GM18502 (cell line): Measurements from ENCODE around the gene UBTD2.

Source experiments
- ATAC-seq: cut with Tn5 transposase; IDR thresholded peaks from one replicate; pipeline ENCODE4 v1.9.1; 2021; ENCODE audit warnings: mild to moderate bottlenecking; ENCODE audit not compliant: unreplicated experiment, poor library complexity

The UBTD2 gene

DNA sequence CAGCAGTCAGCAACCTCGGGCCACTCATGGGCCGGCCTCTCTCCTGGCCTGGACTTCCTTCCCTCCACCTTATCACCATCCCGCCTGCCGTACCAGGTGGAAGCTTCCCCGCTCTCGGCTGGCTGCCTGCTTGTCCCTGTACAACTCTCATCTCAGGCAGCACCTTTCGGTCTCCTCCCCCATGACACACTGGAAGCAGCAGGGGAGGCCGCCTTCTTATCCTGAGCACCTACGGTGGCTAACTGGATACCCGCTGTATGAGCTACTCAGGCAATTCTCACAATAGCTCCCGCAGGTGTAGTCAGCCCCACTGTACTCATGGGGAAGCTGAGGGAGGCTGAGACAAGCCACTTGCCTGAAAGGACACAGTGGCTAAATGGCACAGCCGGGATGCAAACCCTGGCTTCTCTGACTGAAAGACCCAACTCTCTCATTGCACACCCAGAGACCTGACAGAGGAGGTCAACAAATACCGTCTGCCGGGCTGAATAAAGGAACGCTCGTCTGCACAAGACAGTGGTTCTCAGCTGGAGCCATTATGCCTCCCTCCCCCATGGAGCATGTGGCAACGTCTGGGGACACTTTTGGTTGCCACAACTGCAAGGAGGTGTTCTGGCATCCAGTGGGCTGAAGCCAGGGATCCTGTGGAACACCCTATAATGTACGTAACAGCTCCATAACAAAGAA lies 105.1 kb downstream of the UBTD2 start:
- ATAC-seq: peak; percentile 2

DNA sequence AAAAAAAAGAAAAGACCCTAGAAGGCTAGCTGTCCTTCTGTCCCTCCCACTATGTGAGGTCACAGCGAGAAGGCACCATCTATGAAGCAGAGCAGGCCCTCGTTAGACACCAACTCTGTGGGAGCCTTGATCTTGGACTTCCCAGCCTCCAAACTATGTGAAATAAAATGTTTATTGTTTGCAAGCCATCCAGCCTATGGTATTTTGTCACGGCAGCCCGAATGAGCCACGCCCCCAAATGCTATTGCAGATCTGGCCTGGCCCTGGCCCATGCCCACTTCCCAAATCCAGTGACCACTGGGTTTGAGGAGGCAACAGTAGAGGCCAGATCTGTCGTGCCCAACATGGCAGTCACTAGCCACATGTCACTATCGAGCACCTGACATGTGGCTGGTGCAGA lies 106.4 kb downstream of the UBTD2 start:
- no peak for ATAC-seq

DNA sequence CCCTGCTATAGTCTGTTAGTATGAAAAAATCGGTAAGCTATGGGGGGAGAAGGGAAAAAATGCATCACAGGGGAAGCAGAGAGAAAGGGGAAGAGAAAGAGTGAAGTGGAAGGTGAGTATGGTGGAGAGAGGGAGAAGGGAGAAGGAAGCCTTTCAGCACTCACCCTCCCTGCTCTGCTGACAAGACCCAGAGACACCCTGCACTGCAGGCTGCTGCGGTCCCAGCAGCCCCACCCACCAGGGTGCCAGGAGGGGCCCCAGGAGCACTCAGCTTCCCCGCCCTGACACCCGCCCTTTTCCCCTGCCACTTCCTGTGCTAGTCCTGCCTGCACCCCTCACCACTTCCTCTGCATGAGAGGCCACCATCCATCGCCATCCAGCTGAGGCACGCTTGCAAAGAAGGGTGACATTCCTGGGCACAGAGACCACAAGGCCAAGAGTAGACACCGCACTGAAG lies 108.3 kb downstream of the UBTD2 start:
- ATAC-seq: peak; percentile 58

- no peak for ATAC-seq
Observed at GRCh38 chr5:172173564-172174153, 109.9 kb downstream of the UBTD2 start.

GRCh38 chr5:172172912-172173563 lies 110.5 kb downstream of the UBTD2 start:
- no peak for ATAC-seq

GRCh38 chr5:172171118-172171517 lies 112.4 kb downstream of the UBTD2 start:
- no peak for ATAC-seq

GRCh38 chr5:172170251-172170701 lies 113.3 kb downstream of the UBTD2 start:
- no peak for ATAC-seq

GRCh38 chr5:172169216-172169615 lies 114.3 kb downstream of the UBTD2 start:
- no peak for ATAC-seq

DNA sequence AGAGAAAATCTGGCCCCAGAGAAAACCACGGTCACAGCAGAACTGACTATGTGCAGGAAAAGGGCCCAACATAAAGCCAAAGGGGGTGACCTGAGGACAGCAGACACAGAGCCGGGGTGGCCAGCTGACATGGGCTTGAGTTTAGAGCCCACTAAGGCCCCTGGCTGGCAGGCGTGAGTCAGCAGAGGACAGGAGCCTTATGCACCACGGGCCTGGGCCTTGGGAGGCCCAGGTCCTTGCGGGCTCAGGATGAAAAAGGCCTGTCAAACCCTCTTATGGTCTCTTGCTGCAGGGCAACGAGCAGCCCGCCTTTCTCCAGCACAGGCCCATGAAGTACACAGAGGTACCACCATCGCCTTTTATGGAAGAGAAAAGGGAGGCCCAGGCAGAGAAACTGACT lies 115.3 kb downstream of the UBTD2 start:
- ATAC-seq: no peak

GRCh38 chr5:172167895-172168294 lies 115.7 kb downstream of the UBTD2 start:
- no peak for ATAC-seq

DNA sequence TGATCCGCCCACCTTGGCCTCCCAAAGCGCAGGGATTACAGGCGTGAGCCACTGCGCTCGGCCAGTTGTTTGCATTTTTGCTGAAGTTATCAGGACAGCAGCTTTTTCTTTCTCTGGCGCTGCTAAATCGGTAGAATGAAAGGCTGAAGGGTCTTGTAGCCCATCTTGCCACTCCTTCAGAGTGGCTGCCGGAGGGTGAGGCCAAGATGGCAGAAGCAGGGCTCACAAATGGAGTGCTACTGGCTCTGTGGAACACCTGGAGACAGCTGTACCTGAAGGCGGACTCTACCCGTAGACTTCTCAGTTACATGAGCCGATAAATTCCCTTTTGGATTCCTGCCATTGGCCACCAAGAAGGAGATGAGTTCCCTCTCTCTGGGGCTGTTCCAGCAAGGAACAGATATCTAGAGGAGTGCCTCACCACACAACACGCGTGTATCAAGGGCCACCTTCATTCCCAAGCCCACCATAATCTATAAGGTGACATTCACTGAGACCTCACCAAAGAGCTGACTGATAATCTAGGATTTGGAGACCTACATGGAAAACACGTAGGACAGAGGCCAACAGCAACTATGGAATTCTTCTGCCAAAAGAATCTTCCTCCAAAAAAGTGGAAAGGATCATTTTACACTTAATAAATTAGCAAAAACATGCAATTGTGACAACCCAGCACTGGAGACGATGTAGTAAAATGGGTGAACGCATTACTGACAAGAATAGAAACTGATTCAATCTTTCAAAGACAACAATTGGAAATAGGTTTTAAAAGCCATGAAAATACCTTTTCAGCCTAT lies 117.3 kb downstream of the UBTD2 start:
- no peak for ATAC-seq

GRCh38 chr5:172165465-172165864 lies 118.1 kb downstream of the UBTD2 start:
- peak; percentile 63 for ATAC-seq

GRCh38 chr5:172164769-172165212 lies 118.8 kb downstream of the UBTD2 start:
- ATAC-seq: no peak

DNA sequence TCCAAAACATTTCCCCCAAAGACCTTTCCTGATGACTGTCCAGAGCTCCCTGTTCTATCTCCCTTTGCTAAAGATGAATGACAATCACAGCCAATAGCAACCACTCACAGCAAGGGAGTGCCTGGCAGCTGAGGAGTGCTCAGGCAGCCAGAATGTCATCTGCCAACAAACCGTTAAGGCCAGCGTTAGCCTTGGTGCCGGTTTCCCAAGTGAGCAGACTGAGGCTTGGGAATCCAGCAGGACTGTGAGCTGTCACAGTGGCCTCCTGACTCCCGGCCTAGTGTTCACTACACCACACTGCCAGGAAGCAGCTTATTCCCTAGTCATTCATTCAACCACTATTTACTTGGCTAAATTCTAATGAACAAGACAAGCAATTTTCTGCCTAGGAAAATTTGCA lies 120.2 kb downstream of the UBTD2 start:
- no peak for ATAC-seq

GRCh38 chr5:172162987-172163343 lies 120.6 kb downstream of the UBTD2 start:
- no peak for ATAC-seq

GRCh38 chr5:172162323-172162986 lies 121.1 kb downstream of the UBTD2 start:
- ATAC-seq: no peak

DNA sequence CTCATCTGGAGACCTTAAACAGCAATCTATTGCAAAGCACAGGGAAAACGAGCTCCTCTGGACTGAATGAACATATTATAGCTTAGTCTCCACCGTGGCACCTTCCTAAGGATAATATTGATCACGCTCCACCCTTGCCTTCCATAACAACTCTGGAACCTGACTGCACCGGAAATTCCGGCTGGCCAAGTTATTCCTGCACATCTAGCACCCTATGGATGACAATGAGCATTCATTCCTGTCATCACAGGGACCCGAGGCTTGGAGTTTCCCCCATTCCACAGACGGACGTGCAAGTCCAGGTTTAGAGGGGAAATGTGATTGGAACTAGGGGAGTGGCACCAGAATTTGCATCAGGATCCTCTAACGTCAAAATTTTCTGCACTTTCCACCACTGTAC lies 123.1 kb downstream of the UBTD2 start:
- no peak for ATAC-seq
